B cell (primary cell): ENCODE results near the gene GALNT18.

Experiments used
- EZH2 ChIP-seq: IDR thresholded peaks from 2 replicates; pipeline ENCODE4 v1.6.1; 2012; ENCODE audit warnings: borderline replicate concordance, low read depth, mild to moderate bottlenecking, moderate library complexity, low read length; ENCODE audit not compliant: insufficient read depth, poor library complexity, severe bottlenecking
- TF ChIP-seq, protein P1 (sequence below): fragments of 200-600 bp; IDR thresholded peaks from one replicate; pipeline ENCODE4 v1.8.0; 2022; ENCODE audit warnings: antibody characterized with exemption, mild to moderate bottlenecking

DNA sequence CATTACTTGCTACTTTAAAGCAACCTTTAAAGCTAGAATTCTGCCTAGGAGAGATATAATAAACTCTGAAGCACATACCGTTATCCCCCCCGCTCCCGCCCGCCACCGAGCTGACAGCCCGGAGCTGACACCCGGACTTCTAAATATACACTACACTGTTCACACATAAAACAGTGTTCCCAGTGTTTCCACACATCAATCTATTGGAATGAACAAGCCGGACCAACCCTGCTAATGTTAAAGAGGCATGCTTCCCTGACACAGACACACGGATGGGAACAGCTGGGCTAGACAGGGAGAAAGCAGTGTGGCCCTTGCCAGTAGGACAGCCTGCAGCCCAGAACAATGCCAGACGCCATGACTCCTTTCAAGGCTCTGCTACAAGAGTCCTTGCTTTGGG is 160.3 kb downstream of the GALNT18 start:
- TF ChIP-seq, protein P1, sequence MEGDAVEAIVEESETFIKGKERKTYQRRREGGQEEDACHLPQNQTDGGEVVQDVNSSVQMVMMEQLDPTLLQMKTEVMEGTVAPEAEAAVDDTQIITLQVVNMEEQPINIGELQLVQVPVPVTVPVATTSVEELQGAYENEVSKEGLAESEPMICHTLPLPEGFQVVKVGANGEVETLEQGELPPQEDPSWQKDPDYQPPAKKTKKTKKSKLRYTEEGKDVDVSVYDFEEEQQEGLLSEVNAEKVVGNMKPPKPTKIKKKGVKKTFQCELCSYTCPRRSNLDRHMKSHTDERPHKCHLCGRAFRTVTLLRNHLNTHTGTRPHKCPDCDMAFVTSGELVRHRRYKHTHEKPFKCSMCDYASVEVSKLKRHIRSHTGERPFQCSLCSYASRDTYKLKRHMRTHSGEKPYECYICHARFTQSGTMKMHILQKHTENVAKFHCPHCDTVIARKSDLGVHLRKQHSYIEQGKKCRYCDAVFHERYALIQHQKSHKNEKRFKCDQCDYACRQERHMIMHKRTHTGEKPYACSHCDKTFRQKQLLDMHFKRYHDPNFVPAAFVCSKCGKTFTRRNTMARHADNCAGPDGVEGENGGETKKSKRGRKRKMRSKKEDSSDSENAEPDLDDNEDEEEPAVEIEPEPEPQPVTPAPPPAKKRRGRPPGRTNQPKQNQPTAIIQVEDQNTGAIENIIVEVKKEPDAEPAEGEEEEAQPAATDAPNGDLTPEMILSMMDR, result no peak
- TF ChIP-seq EZH2, result no peak
